Epidermal melanocyte (primary cell): ENCODE measurements around the gene MIOS.
"Not testable (repeated sequence)": the region's sequence is repeated elsewhere in the genome, so short reads cannot be mapped to it uniquely, and the experiment has no call there.

ENCODE experiments used
- DNase-seq: peaks from one replicate; pipeline ENCODE4 v3.0.0; 2011; ENCODE audit warnings: low spot score; ENCODE audit not compliant: insufficient read length

The MIOS gene

DNA sequence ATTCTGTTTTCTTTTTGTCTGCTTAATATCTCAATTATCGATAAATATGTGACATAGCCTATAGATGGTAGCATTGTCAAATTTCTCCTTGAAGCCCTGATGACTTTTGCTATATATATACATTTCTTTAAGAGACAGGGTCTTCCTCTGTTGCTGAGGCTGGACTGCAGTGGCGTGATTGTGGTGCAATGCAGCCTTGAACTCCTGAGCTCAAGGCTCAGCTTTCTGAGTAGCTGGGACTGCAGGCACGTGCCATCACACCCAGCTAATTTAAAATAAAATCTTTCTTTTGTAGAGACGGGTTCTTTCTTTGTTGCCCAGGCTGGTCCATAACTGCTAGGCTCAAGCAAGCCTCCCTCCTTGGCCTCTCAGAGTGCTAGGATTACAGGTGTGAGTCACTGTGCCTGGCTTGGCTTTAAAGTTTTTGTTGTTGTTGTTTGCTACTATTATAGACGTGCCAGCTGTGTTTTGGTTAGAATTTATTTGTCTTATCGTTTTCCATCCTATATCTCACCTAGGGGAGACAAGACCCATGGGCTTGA lies 80.9 kb downstream of the MIOS start:
- no peak for DNase-seq

DNA sequence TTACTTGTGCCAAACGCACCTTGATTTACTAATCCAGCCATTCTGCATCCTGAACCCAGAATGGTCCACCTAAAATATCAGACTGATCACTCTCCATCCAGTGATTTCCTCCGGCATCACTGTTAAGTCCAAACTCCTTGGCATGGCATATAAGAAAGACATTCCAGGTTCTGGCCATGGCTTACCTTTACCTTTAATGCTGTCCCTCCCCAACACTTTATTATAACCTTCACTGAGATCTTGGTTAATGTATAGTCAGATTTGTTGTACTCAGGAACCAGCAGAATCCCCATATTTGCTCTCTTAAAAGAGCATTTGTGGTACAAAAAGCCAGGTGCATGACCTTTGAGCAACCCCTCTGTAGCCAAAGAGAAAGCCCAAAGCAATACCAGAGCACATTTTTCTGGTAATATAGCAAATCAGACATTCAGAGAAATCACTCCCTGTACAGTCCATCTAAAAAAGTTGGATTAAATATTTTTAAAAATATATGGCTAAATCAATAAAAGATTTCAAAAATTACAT lies 84.1 kb downstream of the MIOS start:
- DNase-seq: no peak

DNA sequence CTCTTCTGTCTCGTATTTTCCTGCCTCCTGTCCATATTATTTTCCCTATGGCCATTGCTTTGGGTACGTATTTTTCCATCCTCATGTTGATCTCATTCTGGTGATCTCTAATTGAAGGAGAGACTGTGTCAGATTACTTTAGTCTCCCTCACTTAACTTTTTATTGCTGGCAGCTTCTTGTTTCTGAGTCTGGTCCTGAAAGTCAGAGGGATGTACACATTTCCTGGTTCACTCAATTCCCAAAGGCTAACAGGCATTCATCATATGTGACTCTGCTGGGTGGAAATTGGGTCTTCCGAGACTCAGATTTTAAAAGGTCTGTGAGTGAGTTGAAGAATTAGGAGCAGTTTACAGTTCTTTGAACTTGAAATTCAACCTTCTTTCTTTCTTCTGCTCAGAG lies 84.8 kb downstream of the MIOS start:
- DNase-seq: no peak

DNA sequence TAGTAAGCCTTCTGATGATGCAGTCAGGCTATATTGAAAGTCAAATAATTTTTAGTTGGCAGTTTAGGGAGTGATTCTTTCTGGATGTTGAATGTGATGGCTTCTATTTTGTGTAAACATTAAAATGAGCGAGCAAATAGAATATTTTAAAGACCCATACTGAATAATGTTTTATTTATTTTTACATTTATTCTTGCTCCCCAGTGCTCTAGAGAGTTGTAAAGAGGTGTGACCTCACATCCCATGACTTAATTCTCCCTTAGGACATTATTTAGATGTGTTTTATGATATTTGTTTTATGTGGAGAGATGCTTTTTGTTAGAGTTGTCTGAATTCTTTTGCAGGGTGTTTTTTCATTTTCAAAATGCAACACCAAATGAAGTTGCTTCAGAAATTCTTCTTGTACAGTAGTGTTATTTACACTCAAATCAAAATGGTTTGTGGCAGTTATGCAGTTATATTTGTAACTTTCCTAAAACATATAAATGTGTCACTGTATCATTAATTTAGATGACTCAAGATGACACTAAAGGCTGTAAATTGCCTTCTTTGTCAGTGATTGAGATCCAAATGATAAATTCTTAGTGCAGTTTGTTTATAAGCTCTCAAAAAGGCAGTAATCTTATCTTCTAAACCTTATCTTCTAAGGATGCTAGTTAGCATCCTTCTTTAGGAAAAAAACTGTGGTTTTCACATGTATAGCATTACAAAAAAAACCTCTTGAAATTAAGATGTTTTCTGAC lies 86.3 kb downstream of the MIOS start:
- DNase-seq: no peak

DNA sequence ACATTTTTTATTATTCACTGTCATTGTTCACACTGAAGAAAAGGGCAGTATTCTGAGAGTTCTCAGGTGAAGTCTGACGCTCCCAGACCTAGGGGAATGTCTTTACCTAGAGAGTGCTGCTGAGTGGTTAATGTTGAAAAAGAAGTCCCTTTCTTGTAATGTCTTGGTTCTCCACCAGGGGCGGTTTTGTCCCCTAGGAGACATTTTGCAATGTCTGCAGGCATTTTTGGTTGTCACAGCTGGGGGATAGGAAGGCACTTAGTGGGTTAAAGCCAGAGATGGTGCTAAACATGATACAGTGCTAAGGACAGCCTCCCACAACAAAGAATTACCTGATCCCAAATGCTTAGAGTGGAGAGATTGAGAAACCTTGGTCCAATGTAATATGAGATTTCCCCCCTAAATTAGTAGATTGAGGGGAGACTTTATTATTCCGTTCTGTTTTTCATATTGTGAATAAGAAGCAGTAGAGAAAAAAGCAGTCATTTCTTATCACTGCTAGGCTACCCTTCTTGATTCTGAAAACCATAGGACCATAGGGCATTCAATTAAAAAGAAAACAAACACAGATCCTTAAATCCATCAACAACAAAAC lies 87.0 kb downstream of the MIOS start:
- no peak for DNase-seq

DNA sequence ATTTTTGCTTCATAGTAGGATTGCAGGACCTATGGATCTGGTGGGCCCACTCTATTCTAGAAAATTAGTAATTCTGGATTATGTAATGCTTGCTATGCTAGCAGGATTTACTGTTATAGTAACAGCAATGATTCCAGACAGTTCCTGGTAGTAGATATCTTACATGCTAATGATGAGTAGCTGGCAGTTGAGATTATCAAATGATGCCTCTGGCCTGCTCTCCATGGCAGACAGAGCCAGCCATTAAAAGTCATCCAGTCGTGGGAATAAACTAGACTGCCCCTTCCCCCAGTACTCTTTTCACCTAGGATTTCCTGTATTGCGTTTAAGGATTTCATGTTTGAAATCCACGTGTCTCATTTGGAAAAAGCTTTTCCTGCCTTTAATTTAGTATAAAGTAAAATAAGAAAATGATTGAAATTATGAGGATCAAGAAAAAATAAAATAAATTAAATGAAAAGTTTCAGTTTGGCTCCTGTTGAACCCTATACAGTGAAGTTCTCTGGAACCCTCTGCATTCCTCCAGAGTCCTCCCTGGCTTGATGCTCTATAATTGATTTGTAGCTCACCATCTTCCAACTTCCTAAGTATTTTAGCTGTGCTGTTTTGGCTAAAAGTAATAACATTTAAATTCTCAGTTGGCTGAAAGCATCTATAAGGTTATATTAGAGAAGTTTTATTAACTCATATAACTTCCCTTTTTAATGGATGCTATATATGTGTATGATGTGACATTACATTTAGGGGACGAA lies 88.5 kb downstream of the MIOS start:
- DNase-seq: no peak

DNA sequence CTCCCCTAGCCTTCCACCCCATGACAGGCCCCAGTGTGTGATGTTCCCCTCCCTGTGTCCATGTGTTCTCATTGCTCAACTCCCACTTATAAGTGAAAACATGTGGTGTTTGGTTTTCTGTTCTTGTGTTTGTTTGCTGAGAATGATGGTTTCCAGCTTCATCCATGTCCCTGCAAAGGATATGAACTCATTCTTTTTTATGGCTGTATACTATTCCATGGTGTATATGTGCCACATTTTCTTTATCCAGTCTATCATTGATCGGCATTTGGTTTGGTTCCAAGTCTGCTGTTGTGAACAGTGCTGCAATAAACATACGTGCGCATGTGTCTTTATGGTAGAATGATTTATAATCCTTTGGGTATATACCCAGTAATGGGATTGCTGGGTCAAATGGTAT lies 89.8 kb downstream of the MIOS start:
- DNase-seq: not testable (repeated sequence)
